ENCODE data around the gene PIGS. TPM values are rescaled to one million over a fixed set of nuclear protein-coding genes. Genes with fewer than 3 reads are reported as not detected.

The PIGS gene
- total and polyA plus RNA-seq, 9 of the 15 experiments (the other 6 are each of a cell fraction or from before 2014, with no cell fraction given) = 47.5 to 138 (median 57.6) TPM

DNA sequence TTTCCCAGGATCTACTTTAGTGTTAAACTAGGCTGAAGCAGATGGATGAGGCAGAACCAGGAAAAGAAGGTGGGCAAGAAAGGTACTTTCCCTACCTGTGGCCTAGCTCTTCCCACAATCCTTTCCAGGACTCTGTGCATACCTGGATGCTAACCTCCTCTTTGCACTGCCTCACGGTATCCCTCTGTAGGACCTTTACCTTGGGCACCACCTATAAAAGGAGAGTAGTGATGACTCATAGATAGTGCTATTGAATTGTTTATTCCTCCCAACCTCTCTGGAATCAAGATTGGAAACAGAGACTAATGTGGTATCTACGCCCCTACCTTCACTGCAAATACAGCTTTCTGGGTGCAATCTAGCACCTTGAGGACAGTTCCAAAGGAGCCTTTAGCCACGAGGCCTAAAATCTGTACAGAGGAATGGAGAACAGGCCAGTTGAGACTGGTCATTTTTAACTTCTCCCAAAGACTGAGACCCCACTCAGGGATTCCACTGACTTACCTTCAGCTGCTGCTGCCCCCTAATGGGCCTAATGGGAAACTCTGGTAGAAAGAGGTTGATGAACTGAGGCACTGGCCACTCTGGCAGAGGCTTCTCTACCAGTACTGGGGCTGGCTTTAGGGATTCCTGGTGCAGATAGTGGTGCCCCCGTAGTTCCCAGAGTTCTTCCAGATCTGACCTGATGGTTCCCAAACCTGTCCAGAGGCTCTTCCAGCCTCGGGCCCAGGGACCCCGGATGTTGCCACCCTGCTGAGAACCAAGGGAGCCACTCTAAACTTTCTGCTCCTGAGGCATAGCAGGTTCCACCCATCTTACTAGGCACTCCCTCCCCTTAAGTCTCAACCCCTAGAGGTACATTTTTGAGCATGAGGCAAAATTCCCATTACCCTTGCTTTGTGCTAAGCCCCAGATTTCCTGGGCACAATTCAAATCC lies 41.9 kb upstream of the PIGS start (continued):
- TF ChIP-seq, protein P1, sequence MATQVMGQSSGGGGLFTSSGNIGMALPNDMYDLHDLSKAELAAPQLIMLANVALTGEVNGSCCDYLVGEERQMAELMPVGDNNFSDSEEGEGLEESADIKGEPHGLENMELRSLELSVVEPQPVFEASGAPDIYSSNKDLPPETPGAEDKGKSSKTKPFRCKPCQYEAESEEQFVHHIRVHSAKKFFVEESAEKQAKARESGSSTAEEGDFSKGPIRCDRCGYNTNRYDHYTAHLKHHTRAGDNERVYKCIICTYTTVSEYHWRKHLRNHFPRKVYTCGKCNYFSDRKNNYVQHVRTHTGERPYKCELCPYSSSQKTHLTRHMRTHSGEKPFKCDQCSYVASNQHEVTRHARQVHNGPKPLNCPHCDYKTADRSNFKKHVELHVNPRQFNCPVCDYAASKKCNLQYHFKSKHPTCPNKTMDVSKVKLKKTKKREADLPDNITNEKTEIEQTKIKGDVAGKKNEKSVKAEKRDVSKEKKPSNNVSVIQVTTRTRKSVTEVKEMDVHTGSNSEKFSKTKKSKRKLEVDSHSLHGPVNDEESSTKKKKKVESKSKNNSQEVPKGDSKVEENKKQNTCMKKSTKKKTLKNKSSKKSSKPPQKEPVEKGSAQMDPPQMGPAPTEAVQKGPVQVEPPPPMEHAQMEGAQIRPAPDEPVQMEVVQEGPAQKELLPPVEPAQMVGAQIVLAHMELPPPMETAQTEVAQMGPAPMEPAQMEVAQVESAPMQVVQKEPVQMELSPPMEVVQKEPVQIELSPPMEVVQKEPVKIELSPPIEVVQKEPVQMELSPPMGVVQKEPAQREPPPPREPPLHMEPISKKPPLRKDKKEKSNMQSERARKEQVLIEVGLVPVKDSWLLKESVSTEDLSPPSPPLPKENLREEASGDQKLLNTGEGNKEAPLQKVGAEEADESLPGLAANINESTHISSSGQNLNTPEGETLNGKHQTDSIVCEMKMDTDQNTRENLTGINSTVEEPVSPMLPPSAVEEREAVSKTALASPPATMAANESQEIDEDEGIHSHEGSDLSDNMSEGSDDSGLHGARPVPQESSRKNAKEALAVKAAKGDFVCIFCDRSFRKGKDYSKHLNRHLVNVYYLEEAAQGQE (IDR thresholded peaks at IDR 0.05; ENCODE audit: borderline replicate concordance) = peak; percentile 59
- TF ChIP-seq, protein P1 (CRISPR knock-in tag; IDR thresholded peaks at IDR 0.05; ENCODE audit: low read depth) = no peak
- 0 out of 2 replicates have a peak, but pooled peaks have one; percentile 48 for TF ChIP-seq OTX1 (CRISPR knock-in tag; IDR thresholded peaks at IDR 0.05)
- no peak for TF ChIP-seq ESRRA (IDR thresholded peaks at IDR 0.05; ENCODE audit: borderline replicate concordance, low read depth)
- TF ChIP-seq, protein P2, sequence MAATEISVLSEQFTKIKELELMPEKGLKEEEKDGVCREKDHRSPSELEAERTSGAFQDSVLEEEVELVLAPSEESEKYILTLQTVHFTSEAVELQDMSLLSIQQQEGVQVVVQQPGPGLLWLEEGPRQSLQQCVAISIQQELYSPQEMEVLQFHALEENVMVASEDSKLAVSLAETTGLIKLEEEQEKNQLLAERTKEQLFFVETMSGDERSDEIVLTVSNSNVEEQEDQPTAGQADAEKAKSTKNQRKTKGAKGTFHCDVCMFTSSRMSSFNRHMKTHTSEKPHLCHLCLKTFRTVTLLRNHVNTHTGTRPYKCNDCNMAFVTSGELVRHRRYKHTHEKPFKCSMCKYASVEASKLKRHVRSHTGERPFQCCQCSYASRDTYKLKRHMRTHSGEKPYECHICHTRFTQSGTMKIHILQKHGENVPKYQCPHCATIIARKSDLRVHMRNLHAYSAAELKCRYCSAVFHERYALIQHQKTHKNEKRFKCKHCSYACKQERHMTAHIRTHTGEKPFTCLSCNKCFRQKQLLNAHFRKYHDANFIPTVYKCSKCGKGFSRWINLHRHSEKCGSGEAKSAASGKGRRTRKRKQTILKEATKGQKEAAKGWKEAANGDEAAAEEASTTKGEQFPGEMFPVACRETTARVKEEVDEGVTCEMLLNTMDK (IDR thresholded peaks at IDR 0.05; ENCODE audit: borderline replicate concordance, insufficient read depth, low read depth, low read length, poor library complexity, severe bottlenecking) = peak; percentile 38
- TF ChIP-seq, protein P3, sequence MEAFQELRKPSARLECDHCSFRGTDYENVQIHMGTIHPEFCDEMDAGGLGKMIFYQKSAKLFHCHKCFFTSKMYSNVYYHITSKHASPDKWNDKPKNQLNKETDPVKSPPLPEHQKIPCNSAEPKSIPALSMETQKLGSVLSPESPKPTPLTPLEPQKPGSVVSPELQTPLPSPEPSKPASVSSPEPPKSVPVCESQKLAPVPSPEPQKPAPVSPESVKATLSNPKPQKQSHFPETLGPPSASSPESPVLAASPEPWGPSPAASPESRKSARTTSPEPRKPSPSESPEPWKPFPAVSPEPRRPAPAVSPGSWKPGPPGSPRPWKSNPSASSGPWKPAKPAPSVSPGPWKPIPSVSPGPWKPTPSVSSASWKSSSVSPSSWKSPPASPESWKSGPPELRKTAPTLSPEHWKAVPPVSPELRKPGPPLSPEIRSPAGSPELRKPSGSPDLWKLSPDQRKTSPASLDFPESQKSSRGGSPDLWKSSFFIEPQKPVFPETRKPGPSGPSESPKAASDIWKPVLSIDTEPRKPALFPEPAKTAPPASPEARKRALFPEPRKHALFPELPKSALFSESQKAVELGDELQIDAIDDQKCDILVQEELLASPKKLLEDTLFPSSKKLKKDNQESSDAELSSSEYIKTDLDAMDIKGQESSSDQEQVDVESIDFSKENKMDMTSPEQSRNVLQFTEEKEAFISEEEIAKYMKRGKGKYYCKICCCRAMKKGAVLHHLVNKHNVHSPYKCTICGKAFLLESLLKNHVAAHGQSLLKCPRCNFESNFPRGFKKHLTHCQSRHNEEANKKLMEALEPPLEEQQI (IDR thresholded peaks at IDR 0.05) = no peak
- peak; percentile 52; the same call in 1 of the 2 replicates for TF ChIP-seq STAG1 (CRISPR knock-in tag; IDR thresholded peaks at IDR 0.05; ENCODE audit: borderline replicate concordance)
- TF ChIP-seq, protein P4, sequence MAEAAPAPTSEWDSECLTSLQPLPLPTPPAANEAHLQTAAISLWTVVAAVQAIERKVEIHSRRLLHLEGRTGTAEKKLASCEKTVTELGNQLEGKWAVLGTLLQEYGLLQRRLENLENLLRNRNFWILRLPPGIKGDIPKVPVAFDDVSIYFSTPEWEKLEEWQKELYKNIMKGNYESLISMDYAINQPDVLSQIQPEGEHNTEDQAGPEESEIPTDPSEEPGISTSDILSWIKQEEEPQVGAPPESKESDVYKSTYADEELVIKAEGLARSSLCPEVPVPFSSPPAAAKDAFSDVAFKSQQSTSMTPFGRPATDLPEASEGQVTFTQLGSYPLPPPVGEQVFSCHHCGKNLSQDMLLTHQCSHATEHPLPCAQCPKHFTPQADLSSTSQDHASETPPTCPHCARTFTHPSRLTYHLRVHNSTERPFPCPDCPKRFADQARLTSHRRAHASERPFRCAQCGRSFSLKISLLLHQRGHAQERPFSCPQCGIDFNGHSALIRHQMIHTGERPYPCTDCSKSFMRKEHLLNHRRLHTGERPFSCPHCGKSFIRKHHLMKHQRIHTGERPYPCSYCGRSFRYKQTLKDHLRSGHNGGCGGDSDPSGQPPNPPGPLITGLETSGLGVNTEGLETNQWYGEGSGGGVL (CRISPR knock-in tag; IDR thresholded peaks at IDR 0.05) = no peak
- TF ChIP-seq HMG20A (CRISPR knock-in tag; conservative IDR thresholded peaks at IDR 0.05) = no peak
- no peak for TF ChIP-seq SRSF9 (IDR thresholded peaks at IDR 0.05; ENCODE audit: borderline replicate concordance, low read depth, low read length)
- no peak for TF ChIP-seq FOXP1 (CRISPR knock-in tag; IDR thresholded peaks at IDR 0.05)
